Upper lobe of left lung (tissue), 4 donors: ENCODE results near the gene TOP1.

Experiments
- POLR2A ChIP-seq, 4 donors: fragments of 450-650 bp; IDR thresholded peaks; one replicate each; pipeline ENCODE4 v1.5.1; 2016 to 2017; ENCODE audit warnings: antibody characterized with exemption in 4 of 4, mild to moderate bottlenecking in 2 of 4
- TF ChIP-seq, protein P1 (sequence below), 6 experiments: fragments of 450-650 bp in 4 of 6; fragments of 200-600 bp in 2 of 6; sonication (generic) in 2 of 6; IDR thresholded peaks; one replicate each; pipeline ENCODE4 v1.5.1; 2016 to 2019; ENCODE audit warnings: antibody characterized with exemption in 6 of 6

DNA sequence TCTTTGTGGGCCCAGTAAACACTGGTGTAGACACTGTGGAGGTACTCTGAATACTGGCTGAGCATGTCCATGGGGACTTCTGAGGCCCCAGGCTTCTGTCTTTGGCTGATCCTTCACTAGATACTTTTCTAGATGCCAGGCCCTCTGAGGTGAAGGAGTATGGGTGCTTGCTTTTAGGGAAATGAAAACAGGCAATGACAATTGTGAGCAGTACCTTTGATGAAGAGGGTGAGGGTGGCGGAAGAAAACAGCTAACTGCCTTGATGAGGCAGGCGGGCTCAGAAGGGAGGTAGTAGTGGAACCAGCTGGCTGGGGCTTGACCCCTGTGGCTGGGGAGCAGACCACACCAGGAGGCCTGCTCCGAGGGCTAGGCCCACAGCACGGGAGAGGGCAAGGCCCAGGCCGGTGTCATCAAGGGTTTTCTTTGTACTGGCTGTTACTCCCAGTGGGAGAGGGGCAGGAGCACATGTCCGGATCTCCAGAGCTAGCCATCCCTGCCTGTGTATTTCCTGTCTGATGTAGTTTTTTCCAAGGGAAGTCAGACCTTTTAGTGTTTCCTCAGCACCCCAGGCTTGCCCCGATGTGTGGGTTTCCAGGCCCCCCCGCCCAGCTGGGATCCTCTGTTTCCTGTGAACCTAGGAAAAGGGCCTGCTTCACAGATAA lies 112.7 kb downstream of the TOP1 start:
- TF ChIP-seq, protein P1, sequence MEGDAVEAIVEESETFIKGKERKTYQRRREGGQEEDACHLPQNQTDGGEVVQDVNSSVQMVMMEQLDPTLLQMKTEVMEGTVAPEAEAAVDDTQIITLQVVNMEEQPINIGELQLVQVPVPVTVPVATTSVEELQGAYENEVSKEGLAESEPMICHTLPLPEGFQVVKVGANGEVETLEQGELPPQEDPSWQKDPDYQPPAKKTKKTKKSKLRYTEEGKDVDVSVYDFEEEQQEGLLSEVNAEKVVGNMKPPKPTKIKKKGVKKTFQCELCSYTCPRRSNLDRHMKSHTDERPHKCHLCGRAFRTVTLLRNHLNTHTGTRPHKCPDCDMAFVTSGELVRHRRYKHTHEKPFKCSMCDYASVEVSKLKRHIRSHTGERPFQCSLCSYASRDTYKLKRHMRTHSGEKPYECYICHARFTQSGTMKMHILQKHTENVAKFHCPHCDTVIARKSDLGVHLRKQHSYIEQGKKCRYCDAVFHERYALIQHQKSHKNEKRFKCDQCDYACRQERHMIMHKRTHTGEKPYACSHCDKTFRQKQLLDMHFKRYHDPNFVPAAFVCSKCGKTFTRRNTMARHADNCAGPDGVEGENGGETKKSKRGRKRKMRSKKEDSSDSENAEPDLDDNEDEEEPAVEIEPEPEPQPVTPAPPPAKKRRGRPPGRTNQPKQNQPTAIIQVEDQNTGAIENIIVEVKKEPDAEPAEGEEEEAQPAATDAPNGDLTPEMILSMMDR (IDR thresholded peaks at IDR 0.05), result no peak
- TF ChIP-seq POLR2A (IDR thresholded peaks at IDR 0.05), result no peak
